C4-2B (cell line): ENCODE data around the gene TMEM117.

Experiments
- ZFX ChIP-seq: fragments of 450-650 bp; IDR thresholded peaks from 2 replicates; pipeline ENCODE4 v1.6.1; 2017
- TF ChIP-seq, protein P1 (sequence below): fragments of 450-650 bp; conservative IDR thresholded peaks from 2 replicates; pipeline ENCODE4 v1.5.1; 2017; ENCODE audit warnings: mild to moderate bottlenecking

DNA sequence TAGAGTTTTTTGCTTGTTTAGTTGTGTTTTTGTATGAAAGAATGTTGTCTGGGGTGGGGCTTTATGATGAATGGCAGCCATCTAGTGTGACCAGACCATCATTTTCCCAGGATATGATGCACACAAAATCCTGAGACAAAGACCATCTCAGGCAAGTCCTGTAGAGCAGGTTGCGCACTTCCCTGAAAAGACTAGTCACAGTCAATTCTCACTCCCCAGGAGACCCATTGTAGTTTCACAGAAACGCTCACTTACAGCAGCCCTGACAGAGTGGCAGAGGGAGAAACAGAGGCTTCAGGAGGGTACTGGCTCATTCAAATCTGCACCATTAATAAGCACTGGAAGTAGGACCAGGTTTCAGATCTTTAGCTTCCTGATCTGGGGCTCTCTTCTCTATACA lies 183.2 kb downstream of the TMEM117 start:
- TF ChIP-seq, protein P1, sequence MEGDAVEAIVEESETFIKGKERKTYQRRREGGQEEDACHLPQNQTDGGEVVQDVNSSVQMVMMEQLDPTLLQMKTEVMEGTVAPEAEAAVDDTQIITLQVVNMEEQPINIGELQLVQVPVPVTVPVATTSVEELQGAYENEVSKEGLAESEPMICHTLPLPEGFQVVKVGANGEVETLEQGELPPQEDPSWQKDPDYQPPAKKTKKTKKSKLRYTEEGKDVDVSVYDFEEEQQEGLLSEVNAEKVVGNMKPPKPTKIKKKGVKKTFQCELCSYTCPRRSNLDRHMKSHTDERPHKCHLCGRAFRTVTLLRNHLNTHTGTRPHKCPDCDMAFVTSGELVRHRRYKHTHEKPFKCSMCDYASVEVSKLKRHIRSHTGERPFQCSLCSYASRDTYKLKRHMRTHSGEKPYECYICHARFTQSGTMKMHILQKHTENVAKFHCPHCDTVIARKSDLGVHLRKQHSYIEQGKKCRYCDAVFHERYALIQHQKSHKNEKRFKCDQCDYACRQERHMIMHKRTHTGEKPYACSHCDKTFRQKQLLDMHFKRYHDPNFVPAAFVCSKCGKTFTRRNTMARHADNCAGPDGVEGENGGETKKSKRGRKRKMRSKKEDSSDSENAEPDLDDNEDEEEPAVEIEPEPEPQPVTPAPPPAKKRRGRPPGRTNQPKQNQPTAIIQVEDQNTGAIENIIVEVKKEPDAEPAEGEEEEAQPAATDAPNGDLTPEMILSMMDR: no peak
- no peak for TF ChIP-seq ZFX
